ENCODE measurements around the gene TANC1.

DNA sequence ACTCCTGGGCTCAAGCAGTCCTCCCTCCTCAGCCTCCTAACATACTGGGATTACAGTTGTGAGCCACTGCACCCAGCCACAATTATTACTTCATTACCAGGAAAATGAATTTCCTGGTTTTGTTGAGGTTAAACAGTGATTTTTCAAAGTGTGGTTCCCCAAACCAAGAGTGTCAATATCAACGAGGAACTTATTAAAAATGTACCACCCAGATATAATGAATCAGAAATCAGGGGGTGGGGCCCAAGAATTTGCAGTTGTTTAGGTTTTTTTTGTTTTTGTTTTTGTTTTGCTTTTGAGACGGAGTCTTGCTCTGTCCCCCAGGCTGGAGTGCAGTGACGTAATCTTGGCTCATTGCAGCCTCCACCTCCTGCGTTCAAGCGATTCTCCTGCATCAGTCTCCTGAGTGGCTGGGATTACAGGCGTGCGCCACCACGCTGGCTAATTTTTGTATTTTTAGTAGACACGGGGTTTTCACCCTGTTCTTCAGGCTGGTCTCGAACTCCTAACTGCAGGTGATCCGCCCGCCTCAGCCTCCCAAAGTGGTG, 224.0 kb downstream of the TANC1 start:
- TF ChIP-seq, protein P1, sequence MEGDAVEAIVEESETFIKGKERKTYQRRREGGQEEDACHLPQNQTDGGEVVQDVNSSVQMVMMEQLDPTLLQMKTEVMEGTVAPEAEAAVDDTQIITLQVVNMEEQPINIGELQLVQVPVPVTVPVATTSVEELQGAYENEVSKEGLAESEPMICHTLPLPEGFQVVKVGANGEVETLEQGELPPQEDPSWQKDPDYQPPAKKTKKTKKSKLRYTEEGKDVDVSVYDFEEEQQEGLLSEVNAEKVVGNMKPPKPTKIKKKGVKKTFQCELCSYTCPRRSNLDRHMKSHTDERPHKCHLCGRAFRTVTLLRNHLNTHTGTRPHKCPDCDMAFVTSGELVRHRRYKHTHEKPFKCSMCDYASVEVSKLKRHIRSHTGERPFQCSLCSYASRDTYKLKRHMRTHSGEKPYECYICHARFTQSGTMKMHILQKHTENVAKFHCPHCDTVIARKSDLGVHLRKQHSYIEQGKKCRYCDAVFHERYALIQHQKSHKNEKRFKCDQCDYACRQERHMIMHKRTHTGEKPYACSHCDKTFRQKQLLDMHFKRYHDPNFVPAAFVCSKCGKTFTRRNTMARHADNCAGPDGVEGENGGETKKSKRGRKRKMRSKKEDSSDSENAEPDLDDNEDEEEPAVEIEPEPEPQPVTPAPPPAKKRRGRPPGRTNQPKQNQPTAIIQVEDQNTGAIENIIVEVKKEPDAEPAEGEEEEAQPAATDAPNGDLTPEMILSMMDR (IDR thresholded peaks at IDR 0.05; ENCODE audit: borderline replicate concordance, extremely low read depth, low read length, poor library complexity, severe bottlenecking) = no peak
- TF ChIP-seq EZH2 (IDR thresholded peaks at IDR 0.05; ENCODE audit: borderline replicate concordance, low read depth, low read length, severe bottlenecking) = no peak

Measured in DND-41 (cell line).